CD4-positive, CD25-positive, alpha-beta regulatory T cell (primary cell): ENCODE data around the gene SSPN. TPM values are rescaled to one million over a fixed set of nuclear protein-coding genes. Genes with fewer than 3 reads are reported as not detected.

ENCODE experiments used
- ATAC-seq, 2 donors: fragments of 150-1000 bp; cut with Tn5 transposase; one replicate each; pipeline ENCODE4 v1.10.0; 2021; ENCODE audit warnings: low read depth in 2 of 2, moderate number of reproducible peaks in 2 of 2, moderate library complexity in 1 of 2
- DNase-seq, 3 donors: peaks; one replicate each; pipeline versions ENCODE4 v3.0.0 to v3.0.0-alpha.2; 2012 to 2022; ENCODE audit warnings: mixed read lengths in 1 of 3
- H3K27ac ChIP-seq: one replicate; pipeline ENCODE4 v1.7.0; 2013; ENCODE audit warnings: mild to moderate bottlenecking, low read length; ENCODE audit not compliant: insufficient read depth, poor library complexity, severe bottlenecking
- H3K27me3 ChIP-seq: one replicate; pipeline ENCODE4 v1.7.0; 2013; ENCODE audit warnings: low read length; ENCODE audit not compliant: control insufficient read depth, insufficient read depth
- H3K36me3 ChIP-seq: one replicate; pipeline ENCODE4 v1.7.0; 2013; ENCODE audit warnings: mild to moderate bottlenecking, low read length, moderate library complexity; ENCODE audit not compliant: control insufficient read depth, insufficient read depth
- H3K4me1 ChIP-seq: 2 replicates; pipeline ENCODE4 v1.7.0; 2013; ENCODE audit warnings: mild to moderate bottlenecking, low read length; ENCODE audit not compliant: insufficient read depth, control insufficient read depth, poor library complexity, severe bottlenecking
- H3K4me3 ChIP-seq: one replicate; pipeline ENCODE4 v1.7.0; 2013; ENCODE audit warnings: low read depth, mild to moderate bottlenecking, low read length, moderate library complexity
- H3K9me3 ChIP-seq, 2 experiments: 1 replicate in 1 of 2; 2 replicates in 1 of 2; pipeline ENCODE4 v1.7.0; 2013; ENCODE audit warnings: low read length in 2 of 2, mild to moderate bottlenecking in 1 of 2, moderate library complexity in 1 of 2; ENCODE audit not compliant: control insufficient read depth in 2 of 2
- H3K27ac Mint-ChIP-seq, 3 donors: one replicate each; pipeline ENCODE4 v1.8.0; 2020 to 2022; ENCODE audit warnings: mild to moderate bottlenecking in 3 of 3, mixed read lengths in 3 of 3, moderate library complexity in 2 of 3
- H3K27me3 Mint-ChIP-seq: one replicate; pipeline ENCODE4 v1.8.0; 2022; ENCODE audit warnings: mild to moderate bottlenecking, mixed read lengths
- H3K36me3 Mint-ChIP-seq: one replicate; pipeline ENCODE4 v1.8.0; 2020; ENCODE audit warnings: mixed read lengths
- H3K4me1 Mint-ChIP-seq, 4 donors: one replicate each; pipeline ENCODE4 v1.8.0; 2020 to 2022; ENCODE audit warnings: mixed read lengths in 4 of 4, mild to moderate bottlenecking in 1 of 4
- H3K4me3 Mint-ChIP-seq, 4 donors: one replicate each; pipeline ENCODE4 v1.8.0; 2020 to 2022; ENCODE audit warnings: mild to moderate bottlenecking in 4 of 4, mixed read lengths in 4 of 4, moderate library complexity in 3 of 4
- H3K9me3 Mint-ChIP-seq, 7 donors: one replicate each; pipeline ENCODE4 v1.8.0; 2020 to 2022; ENCODE audit warnings: mixed read lengths in 7 of 7, mild to moderate bottlenecking in 3 of 7, moderate library complexity in 2 of 7
- polyA plus RNA-seq, 4 donors: library from polyadenylated mRNA; unstranded; fragments of 300-500 nt; fragmentation: Illumina TruSeq; gene quantifications; one replicate each; pipeline ENCODE4 v1.2.3, GENCODE V29; 2021
- total RNA-seq: library from RNA; stranded (reverse); gene quantifications from one replicate; pipeline ENCODE4 v1.2.3, GENCODE V29; 2022

SSPN gene
- total and polyA plus RNA-seq, 5 donors from 2014 or later, result not detected

DNA sequence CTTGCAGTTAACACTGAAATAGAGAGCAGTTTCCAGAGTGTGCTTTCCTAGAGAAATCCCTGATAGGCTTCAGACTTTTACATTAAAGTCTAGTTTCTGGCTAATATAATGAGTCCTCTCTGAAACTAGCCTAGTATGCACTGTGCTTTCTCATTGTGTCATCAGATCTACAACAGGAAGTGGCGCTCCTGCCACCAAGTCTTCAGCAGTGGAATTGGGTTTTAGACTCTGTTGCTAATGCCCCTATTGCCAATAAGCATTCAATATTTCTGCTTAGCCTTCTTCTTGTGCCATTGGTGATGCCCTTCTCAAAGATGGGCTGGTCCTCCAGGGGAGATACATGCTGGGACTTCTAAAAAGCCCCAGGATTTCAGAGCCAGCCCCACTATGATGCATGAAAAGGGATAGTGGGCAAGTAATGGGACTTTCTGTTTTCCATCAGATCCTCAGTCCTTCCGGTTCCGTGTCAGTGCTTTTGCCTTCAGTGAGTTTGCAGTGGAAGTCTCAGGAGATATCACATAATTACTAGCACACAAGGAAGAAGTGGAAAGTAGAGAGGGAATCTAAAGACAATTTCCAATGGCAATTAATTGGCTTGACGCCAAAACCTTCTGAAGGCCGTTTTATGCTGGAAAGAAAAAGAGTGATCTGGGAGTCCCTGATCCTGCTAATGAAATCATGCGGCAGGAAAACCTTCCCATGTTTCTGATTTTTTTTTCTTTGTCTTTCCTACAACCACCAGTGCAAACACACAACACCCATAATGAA, 50.0 kb downstream of the SSPN start:
- H3K36me3 ChIP-seq, result no peaks in the 10 kb centered on the region
- Mint-ChIP-seq H3K27me3 (peaks cover 3% of the 10 kb centered on the region), H3K36me3 (no peaks in the 10 kb centered on the region)

DNA sequence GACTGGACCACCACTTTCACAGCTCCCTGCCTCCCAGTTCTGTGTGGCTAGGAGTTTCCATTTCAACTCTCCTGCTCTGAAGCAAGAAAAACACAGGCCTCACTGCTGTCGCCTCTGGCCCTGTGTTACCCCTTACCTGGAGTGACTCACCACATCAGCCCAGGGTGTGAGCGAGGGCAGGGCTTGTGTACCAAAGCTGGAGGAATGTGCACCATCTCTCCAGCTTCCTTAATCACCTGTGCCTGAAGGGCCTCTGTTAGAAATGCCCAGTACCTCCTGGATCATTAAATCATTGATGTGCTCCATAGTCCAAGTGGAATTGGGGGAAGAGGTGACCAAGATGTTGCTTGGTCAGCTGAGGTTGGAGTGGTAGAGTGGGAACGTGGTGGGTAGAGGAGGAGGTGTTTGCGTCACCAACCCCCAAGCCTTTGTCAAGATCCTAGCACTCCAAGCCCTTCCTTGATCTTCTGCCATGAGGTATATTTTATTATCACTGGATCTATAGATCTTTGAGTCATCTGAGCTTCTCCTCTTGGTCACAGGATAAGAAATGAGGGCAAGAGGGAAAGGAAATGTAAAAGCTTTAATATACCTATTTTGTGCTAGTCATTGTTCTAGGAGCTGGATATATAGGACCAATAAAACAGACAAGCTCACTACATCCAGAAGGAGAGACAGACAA, 51.3 kb downstream of the SSPN start:
- Histone ChIP-seq H3K27ac (no peak overlapping the region), H3K36me3 (no peaks in the 10 kb centered on the region), H3K4me3 (no peak overlapping the region), H3K9me3 (no peaks in the 10 kb centered on the region), H3K4me1 (no peaks in the 10 kb centered on the region), H3K27me3 (peaks cover 2% of the 10 kb centered on the region)
- DNase-seq (no peak), ATAC-seq (no peak)
- Mint-ChIP-seq H3K4me1 (no peaks in the 10 kb centered on the region), H3K36me3 (no peaks in the 10 kb centered on the region), H3K27ac (peak overlapping the region in 1 of 3 donors; percentile 72), H3K9me3 (peaks cover 0 to 8% (median 4%) of the 10 kb centered on the region in 7 donors), H3K4me3 (no peak overlapping the region), H3K27me3 (no peaks in the 10 kb centered on the region)

More for the DNA sequence above, 50.0 kb downstream of the SSPN start:
- Histone ChIP-seq H3K9me3 (no peaks in the 10 kb centered on the region), H3K27me3 (peaks cover 2% of the 10 kb centered on the region), H3K4me3 (no peak overlapping the region), H3K4me1 (no peaks in the 10 kb centered on the region), H3K27ac (no peak overlapping the region)
- H3K4me3 Mint-ChIP-seq, result no peak overlapping the region
- H3K27ac Mint-ChIP-seq, result no peak overlapping the region
- peaks cover 0 to 8% (median 4%) of the 10 kb centered on the region in 7 donors for H3K9me3 Mint-ChIP-seq
- ATAC-seq, result no peak
- no peak for DNase-seq
- no peaks in the 10 kb centered on the region for H3K4me1 Mint-ChIP-seq

DNA sequence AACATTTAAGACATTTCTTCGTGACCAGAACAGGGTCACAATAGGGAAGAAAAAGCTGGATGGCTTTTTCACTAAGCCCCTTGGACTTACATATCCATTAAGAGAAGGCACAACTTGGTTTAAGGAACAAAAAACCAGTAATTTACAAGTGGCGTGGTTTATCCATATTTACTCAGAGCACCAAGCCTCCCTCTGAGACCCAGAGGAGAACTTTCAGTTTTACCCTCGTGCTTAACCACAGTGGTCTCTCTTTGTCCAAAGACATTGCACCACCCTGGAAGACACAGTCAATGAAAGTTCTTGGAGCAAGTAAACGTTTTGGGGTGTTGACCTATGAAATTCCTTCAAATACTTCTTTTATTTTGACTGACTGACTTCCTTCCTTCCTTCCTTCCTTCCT, 52.5 kb downstream of the SSPN start:
- Histone ChIP-seq H3K36me3 (no peaks in the 10 kb centered on the region), H3K27ac (no peak overlapping the region), H3K4me3 (no peak overlapping the region), H3K9me3 (no peaks in the 10 kb centered on the region), H3K4me1 (no peaks in the 10 kb centered on the region), H3K27me3 (peaks cover 2% of the 10 kb centered on the region)
- no peak for ATAC-seq
- Mint-ChIP-seq H3K27ac (no peak overlapping the region), H3K4me3 (no peak overlapping the region), H3K36me3 (no peaks in the 10 kb centered on the region), H3K4me1 (no peaks in the 10 kb centered on the region), H3K27me3 (no peaks in the 10 kb centered on the region), H3K9me3 (peaks cover 0 to 8% (median 4%) of the 10 kb centered on the region in 7 donors)
- DNase-seq, result no peak

DNA sequence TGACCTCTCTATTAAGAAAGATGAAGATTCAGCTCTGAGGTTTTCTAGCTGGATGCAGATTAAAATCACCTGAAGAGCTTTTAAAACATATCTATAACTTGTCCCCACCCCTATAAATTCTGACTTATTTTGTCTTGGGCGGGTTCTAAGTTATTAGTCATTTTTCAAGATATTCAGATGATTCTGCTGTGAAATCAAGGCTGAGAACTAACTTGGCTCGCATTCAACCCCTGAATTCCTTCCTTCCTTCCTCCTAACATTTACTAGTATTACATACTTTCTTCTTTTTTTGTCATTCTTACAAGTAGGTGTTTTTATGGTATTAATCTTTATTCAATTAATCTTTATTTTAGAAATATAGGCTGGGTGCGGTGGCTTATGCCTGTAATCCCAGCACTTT, 55.4 kb downstream of the SSPN start:
- Mint-ChIP-seq H3K36me3 (no peaks in the 10 kb centered on the region), H3K4me3 (no peak overlapping the region), H3K27me3 (no peaks in the 10 kb centered on the region)

DNA sequence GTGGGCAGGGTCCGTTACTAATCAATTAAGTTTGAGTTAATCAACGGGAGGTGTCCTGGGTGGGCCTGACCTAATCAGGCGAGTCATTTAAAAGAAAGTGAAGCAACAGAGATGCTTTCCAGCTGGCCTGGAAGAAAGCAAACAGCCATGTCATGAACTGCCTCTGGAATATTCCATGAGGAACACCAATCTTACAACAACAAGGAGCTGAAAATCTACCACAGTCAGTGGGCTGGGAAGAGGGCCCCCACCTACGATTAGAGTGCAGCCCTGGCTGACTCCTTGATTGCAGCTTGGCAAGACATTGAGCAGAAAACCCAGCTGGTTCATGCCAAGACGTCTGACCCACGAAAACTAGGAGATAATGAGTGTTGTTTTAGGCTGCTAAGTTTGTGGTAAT, 56.2 kb downstream of the SSPN start:
- Histone ChIP-seq H3K27me3 (peaks cover 2% of the 10 kb centered on the region), H3K4me1 (no peaks in the 10 kb centered on the region), H3K27ac (no peak overlapping the region), H3K36me3 (no peaks in the 10 kb centered on the region), H3K9me3 (peaks cover 0 to 4% of the 10 kb centered on the region in 2 experiments), H3K4me3 (no peak overlapping the region)
- H3K36me3 Mint-ChIP-seq, result no peaks in the 10 kb centered on the region
- ATAC-seq (no peak), DNase-seq (no peak)
- no peaks in the 10 kb centered on the region for H3K4me1 Mint-ChIP-seq
- H3K4me3 Mint-ChIP-seq, result no peak overlapping the region
- H3K9me3 Mint-ChIP-seq, result peaks cover 1 to 7% (median 4%) of the 10 kb centered on the region in 7 donors
- peaks cover under 1% of the 10 kb centered on the region for H3K27me3 Mint-ChIP-seq
- H3K27ac Mint-ChIP-seq, result no peak overlapping the region

More for the DNA sequence above, 55.4 kb downstream of the SSPN start:
- H3K9me3 ChIP-seq, result no peaks in the 10 kb centered on the region
- no peaks in the 10 kb centered on the region for H3K4me1 ChIP-seq
- H3K4me3 ChIP-seq, result no peak overlapping the region
- no peak for DNase-seq
- ATAC-seq, result no peak
- peaks cover 2% of the 10 kb centered on the region for H3K27me3 ChIP-seq
- H3K4me1 Mint-ChIP-seq, result no peaks in the 10 kb centered on the region
- peaks cover 1 to 7% (median 4%) of the 10 kb centered on the region in 7 donors for H3K9me3 Mint-ChIP-seq
- no peaks in the 10 kb centered on the region for H3K36me3 ChIP-seq
- H3K27ac ChIP-seq, result no peak overlapping the region
- no peak overlapping the region for H3K27ac Mint-ChIP-seq

DNA sequence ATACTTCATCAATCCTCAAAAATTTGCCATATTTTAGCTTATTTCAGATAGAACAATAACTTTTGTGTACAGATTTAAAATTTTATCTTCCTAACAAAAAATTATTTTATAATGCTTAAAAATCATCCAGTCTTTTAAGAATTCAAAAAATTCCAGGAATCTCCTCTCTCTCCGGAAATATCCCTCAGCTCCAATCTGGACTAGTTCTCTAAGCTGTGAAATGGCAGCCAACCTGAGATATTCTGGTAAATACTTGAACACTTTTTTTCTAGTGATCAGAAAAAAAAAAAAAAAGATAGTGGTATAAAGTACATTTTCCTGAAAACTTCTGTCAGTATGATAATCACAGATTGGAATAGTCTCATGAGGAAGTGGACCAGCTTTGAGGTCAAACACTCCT, 57.6 kb downstream of the SSPN start:
- Histone ChIP-seq H3K4me1 (no peaks in the 10 kb centered on the region), H3K9me3 (peaks cover 0 to 5% of the 10 kb centered on the region in 2 experiments), H3K27me3 (no peaks in the 10 kb centered on the region), H3K27ac (no peak overlapping the region), H3K4me3 (no peak overlapping the region), H3K36me3 (no peaks in the 10 kb centered on the region)
- DNase-seq, result no peak
- H3K4me1 Mint-ChIP-seq, result no peaks in the 10 kb centered on the region
- H3K4me3 Mint-ChIP-seq, result no peak overlapping the region
- H3K36me3 Mint-ChIP-seq, result no peaks in the 10 kb centered on the region
- H3K27me3 Mint-ChIP-seq, result peaks cover 12% of the 10 kb centered on the region
- ATAC-seq, result no peak
- H3K27ac Mint-ChIP-seq, result no peak overlapping the region
- peaks cover 2 to 12% (median 4%) of the 10 kb centered on the region in 7 donors for H3K9me3 Mint-ChIP-seq

DNA sequence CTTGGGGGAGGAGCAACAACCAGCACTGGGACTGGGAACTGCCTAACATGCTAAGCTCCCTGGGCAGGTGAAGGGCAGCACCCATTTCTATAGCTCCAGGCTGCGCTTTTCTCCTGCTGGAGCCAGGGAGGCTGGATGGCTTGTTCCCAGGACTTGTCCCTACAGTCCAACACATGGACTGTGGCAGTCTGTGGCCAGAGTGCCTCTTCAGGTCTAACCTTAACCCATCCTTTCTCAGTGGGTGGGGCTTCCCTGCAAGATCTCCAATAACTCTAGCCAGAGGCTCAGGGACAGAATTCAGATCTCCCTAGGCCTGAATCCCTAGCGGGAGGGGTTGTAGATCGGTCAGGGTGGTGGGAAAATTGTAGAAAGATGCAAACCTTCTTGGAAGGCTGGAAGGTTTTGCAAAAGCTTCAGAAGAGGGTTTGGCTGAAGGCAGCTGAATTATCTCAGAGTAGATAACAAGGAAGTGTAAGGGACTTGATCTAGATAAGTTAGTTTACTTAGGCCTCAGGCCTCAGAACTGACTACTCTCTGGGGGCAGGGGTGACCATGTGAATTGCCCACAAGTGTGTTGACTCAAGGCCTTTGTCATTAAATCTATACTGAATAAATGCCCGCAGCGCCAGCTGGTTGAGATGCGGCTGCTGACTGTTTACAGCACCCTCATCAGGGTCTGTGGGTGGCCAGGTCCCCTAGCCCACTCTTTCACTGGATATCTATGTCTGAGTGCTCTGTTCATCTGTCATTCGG, 60.7 kb downstream of the SSPN start:
- Mint-ChIP-seq H3K4me1 (no peaks in the 10 kb centered on the region), H3K9me3 (peaks cover 0 to 12% (median 6%) of the 10 kb centered on the region in 7 donors), H3K27ac (no peak overlapping the region), H3K4me3 (no peak overlapping the region), H3K36me3 (no peaks in the 10 kb centered on the region), H3K27me3 (peaks cover 12% of the 10 kb centered on the region)
- no peak overlapping the region for H3K4me3 ChIP-seq
- H3K9me3 ChIP-seq, result peaks cover 0 to 5% of the 10 kb centered on the region in 2 experiments
- H3K4me1 ChIP-seq, result no peaks in the 10 kb centered on the region
- ATAC-seq, result no peak
- DNase-seq, result no peak
- no peaks in the 10 kb centered on the region for H3K36me3 ChIP-seq
- H3K27me3 ChIP-seq, result no peaks in the 10 kb centered on the region
- H3K27ac ChIP-seq, result no peak overlapping the region
